ENCODE data around the gene FAM120AOS. TPM values are rescaled to one million over a fixed set of nuclear protein-coding genes. Genes with fewer than 3 reads are reported as not detected.

Gene FAM120AOS
- total RNA-seq, 1 experiment from 2014 or later = 31.2 TPM

GRCh38 chr9:93461821-93462220, 8.4 kb upstream of the FAM120AOS start:
- peaks cover 4 to 12% of the 10 kb centered on the region in 2 experiments; a peak in 3 of 4 replicates for H3K4me1 ChIP-seq (ENCODE audit: control insufficient read depth in 1 of 2, insufficient read depth in 2 of 2, low read length in 2 of 2)
- POLR2A ChIA-PET = no interaction called here

More at GRCh38 chr9:93461821-93462220, 8.4 kb upstream of the FAM120AOS start:
- H3K27ac ChIP-seq (ENCODE audit: low read depth, low read length) = no peak overlapping the region
- TF ChIP-seq EZH2phosphoT487 (IDR thresholded peaks at IDR 0.05; ENCODE audit: borderline replicate concordance) = no peak
- no peak for TF ChIP-seq ZBTB33 (IDR thresholded peaks at IDR 0.05; ENCODE audit: extremely low read depth, insufficient replicate concordance, low read length)
- TF ChIP-seq JUND (IDR thresholded peaks at IDR 0.05) = no peak
- TF ChIP-seq SP1 (IDR thresholded peaks at IDR 0.05; ENCODE audit: low read depth) = no peak
- TF ChIP-seq MAX (IDR thresholded peaks at IDR 0.05) = no peak
- no peak for TF ChIP-seq FOSL1 (IDR thresholded peaks at IDR 0.05; ENCODE audit: low read depth)
- no peak for TF ChIP-seq SIN3A (IDR thresholded peaks at IDR 0.05; ENCODE audit: low read depth)
- no peak for TF ChIP-seq ZFX (IDR thresholded peaks at IDR 0.05)
- TF ChIP-seq RAD21 (IDR thresholded peaks at IDR 0.05; ENCODE audit: low read depth) = no peak
- TF ChIP-seq YY1 (IDR thresholded peaks at IDR 0.05; ENCODE audit: extremely low read depth, insufficient replicate concordance, low read depth, low read length) = no peak
- TF ChIP-seq ZNF274 (IDR thresholded peaks at IDR 0.05; ENCODE audit: low read depth, low read length) = no peak
- TF ChIP-seq REST (IDR thresholded peaks at IDR 0.05; ENCODE audit: low read depth) = no peak
- no peak for TF ChIP-seq EZH2 (IDR thresholded peaks at IDR 0.05)
- TF ChIP-seq POLR2AphosphoS5 (IDR thresholded peaks at IDR 0.05; ENCODE audit: low read depth, low read length) = no peak
- no peak for TF ChIP-seq CEBPB (IDR thresholded peaks at IDR 0.05; ENCODE audit: low read depth)
- TF ChIP-seq ELF1 (IDR thresholded peaks at IDR 0.05; ENCODE audit: borderline replicate concordance, low read depth) = no peak
- no peak for TF ChIP-seq CBX3 (IDR thresholded peaks at IDR 0.05; ENCODE audit: low read depth)
- TF ChIP-seq TCF7L2 (IDR thresholded peaks at IDR 0.05; ENCODE audit: borderline replicate concordance, extremely low read depth, insufficient read depth, insufficient read length) = no peak
- no peak for TF ChIP-seq CTCF (IDR thresholded peaks at IDR 0.05 in 2 of 3, conservative IDR thresholded peaks at IDR 0.05 in 1 of 3; ENCODE audit: borderline replicate concordance in 1 of 3, insufficient read depth in 1 of 3, low read depth in 2 of 3, low read length in 2 of 3)
- no peak for TF ChIP-seq EGR1 (IDR thresholded peaks at IDR 0.05; ENCODE audit: low read depth)
- no TSS peak for BruUV-seq (replicated peaks)
- no peak overlapping the region for H3K4me2 ChIP-seq (ENCODE audit: low read length)
- ChIA-PET RAD21 (ENCODE audit: low non-redundant PET in 1 of 2, low total read pairs in 2 of 2, uncharacterized antibody in 2 of 2, unreplicated experiment in 2 of 2) (no interaction called here), CTCF (no interaction called here)
- no peaks in the 10 kb centered on the region for H3K9me3 ChIP-seq (ENCODE audit: control insufficient read depth in 1 of 2, insufficient read depth in 1 of 2, low read depth in 1 of 2, low read length in 2 of 2)
- peaks cover 33% of the 10 kb centered on the region; the same call in 1 of the 2 replicates for H4K20me1 ChIP-seq (ENCODE audit: insufficient read depth)
- intact Hi-C loops (cut with micrococcal nuclease) = no loop called here
- peaks cover 100% of the 10 kb centered on the region for H3K79me2 ChIP-seq (ENCODE audit: insufficient read depth, low read length)
- no peak overlapping the region for H3K9ac ChIP-seq (ENCODE audit: low read length)
- no peaks in the 10 kb centered on the region for H3K9me2 ChIP-seq (ENCODE audit: insufficient read depth)
- no peak overlapping the region for H3K4me3 ChIP-seq (replicated peaks in 1 of 2; ENCODE audit: low read depth in 1 of 2, low read length in 2 of 2)
- H2AFZ ChIP-seq (ENCODE audit: low read depth, low read length, poor library complexity, severe bottlenecking) = no peak overlapping the region
- no peak for DNase-seq (ENCODE audit: low read depth, low spot score)
- 0 out of 4 replicates have a peak, but pooled peaks cover 0 to 6% of the 10 kb centered on the region in 2 experiments for H3K36me3 ChIP-seq (ENCODE audit: control insufficient read depth in 1 of 2, insufficient read depth in 2 of 2, low read length in 2 of 2)
- ATAC-seq = no peak
- no peaks in the 10 kb centered on the region for H3K27me3 ChIP-seq (ENCODE audit: insufficient read depth, low read length)

Data from HCT116 (cell line).